Activated CD4-positive, alpha-beta T cell treated with anti-CD3 and anti-CD28 coated beads for 4 hours (primary cell): ENCODE measurements around the gene PLPPR3.

Experiments
- DNase-seq, 2 donors: peaks; one replicate each; pipeline ENCODE4 v3.0.0-alpha.2; 2020

The PLPPR3 gene

DNA sequence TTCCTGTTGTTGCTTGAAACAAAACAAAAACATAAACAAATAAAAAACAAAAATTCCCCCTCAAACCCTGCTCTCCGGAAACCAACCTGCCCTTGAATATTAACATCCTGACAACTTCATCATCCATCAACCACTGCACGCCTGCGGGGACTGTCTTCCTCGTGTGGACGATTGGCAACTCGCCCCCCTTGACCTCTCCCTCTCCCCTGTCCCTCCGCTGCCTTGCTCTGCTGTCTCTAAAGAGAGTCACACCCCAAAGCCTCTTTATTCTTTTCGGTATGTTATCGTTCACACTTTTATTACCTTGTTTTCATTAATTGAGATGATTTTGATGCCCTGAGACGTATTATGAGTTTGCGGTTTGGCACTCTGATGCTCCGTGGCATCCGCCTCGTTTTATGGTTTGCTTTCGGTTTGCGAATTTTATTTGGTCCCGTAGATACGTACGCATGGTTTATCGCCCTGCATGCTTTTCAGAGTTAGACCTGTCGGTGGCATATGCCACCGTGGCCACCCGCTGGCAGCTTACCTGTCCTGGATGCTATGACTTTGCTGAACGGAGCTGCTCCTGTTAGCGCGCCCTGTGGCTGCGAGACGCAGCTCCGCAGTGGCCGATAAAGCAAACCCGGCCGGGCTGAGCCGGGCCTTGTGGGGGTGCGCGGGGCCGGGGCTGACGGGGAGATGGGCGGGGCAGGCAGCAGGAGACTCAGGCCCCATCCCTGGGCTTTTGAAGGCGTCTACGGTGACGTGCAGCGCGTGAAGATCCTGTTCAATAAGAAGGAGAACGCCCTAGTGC is 13.9 kb downstream of the PLPPR3 start:
- no peak for DNase-seq

DNA sequence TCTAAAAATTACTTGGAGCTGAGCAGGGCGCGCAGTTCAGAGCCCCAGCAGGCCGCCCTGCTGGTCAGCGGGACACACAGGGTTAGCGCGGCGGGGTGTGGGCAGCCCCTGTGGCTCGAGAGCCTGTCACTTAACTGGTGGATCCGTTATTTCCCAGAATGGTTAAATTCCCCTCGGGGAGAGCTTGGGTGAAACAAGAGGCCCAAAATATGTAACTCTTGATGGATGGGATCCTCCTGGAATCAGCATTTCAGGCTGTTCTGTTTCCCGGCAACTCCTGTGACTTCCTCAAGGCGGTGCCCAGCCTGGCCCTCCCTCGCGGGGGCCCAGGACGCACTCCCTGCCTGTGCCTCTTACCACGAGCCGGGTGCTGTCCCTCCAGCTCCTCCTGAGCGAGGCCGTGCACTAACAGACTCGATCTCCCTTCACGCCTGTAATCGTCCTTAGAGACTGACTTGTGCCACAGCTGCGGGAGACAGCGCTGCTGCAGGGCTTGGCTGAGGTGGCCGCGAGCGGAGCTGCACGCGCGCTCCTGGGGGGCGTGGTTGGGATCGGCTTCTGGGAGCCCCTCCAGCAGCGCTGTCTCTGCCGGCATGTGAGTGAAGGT is 14.8 kb downstream of the PLPPR3 start:
- no peak for DNase-seq

DNA sequence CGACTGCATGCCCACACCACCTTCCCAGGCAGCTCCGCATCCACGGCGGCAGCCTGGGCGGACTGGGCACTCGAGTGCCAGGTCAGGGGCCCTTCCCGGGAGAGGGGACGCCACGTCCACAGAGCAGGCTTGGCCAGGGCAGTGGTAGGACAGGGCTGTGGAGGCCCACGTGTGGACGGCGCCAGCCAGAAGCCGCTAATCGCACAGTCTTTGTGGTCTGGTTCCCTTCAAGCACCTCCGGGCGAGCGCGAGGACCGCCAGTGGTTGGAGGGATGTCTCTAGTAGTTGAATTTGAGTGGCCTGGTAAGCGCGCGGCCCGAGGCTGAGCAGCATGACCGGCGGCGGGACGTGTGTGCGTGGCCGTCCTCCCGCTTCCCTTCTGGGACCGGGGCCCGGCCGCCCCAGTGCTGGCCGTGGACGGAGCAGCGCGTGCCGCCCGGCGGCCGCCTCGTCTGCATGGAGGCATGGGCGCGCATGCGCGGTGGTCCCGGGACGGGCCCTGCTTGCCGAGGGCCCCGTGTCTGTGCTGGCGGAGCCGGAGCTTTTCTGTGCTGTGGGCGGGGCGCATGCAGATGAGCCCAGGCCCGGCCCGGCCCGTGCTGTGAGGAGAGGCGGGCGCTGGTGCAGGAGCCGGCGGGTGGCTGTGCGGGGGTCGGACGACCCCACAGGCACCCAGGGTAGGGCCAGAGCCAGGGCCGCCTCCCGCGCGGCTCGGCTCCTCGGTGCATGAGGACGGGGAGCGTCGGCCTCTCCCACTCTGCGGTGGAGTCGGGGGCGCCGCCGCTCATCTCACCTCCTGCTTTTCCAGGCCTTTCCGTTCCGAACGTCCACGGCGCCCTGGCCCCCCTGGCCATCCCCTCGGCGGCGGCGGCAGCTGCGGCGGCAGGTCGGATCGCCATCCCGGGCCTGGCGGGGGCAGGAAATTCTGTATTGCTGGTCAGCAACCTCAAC is 15.9 kb downstream of the PLPPR3 start:
- no peak for DNase-seq

DNA sequence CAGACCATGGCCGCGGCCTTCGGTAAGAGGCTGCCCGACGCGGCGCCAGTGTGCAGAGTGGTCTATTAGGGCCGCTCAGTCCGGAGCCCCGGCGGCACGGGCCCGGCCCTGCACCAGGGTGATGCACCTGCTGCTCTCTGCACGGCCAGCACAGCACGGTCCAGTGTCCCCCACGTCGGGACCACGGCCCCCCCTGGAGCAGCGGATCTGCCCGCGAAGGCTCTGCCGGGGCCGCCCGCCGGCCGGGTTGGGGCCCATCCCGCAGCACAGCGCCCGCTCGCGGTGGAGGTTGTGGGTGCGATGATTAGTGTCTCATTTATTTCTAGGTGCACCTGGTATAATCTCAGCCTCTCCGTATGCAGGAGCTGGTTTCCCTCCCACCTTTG is 16.6 kb downstream of the PLPPR3 start:
- DNase-seq: no peak

DNA sequence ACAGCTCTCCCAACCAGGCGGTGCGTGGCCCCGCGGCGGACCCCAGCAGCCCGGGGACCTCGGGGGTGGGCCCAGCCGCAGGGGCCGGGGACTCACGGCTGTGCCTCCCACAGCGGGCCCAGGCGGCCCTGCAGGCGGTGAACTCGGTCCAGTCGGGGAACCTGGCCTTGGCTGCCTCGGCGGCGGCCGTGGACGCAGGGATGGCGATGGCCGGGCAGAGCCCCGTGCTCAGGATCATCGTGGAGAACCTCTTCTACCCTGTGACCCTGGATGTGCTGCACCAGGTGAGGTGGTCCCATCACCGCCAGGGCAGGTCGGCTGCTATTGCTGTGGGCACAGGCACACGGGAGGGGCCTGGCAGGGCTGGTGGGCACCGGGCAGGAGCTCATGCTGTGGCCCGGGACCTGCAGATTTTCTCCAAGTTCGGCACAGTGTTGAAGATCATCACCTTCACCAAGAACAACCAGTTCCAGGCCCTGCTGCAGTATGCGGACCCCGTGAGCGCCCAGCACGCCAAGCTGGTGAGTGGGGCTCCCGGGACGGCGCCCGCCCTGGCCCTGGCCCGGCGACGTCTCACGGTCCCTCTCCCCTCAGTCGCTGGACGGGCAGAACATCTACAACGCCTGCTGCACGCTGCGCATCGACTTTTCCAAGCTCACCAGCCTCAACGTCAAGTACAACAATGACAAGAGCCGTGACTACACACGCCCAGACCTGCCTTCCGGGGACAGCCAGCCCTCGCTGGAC is 17.2 kb downstream of the PLPPR3 start:
- DNase-seq: no peak

DNA sequence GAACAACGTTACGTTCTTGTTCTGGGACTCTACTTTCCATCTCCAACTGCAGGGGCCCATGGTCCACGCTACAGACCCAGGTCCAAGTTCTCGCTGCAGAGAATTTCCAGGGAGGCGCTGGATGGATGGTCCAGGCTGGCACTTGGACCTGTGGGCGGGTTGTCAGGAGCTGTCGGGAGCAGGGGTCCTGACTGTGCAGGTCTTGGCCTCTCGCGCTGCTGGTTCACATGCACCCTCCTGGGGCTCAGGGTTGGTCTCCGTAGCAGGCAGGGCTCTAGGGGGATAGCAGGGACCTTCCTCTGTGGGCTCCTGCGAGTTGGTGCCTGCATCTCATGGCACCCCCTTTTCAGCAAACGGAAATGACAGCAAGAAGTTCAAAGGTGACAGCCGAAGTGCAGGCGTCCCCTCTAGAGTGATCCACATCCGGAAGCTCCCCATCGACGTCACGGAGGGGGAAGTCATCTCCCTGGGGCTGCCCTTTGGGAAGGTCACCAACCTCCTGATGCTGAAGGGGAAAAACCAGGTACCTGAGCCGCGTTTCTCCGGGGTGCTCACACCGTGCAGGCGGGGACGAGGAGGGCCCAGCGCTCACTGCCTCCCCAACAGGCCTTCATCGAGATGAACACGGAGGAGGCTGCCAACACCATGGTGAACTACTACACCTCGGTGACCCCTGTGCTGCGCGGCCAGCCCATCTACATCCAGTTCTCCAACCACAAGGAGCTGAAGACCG is 17.9 kb downstream of the PLPPR3 start:
- DNase-seq: no peak

DNA sequence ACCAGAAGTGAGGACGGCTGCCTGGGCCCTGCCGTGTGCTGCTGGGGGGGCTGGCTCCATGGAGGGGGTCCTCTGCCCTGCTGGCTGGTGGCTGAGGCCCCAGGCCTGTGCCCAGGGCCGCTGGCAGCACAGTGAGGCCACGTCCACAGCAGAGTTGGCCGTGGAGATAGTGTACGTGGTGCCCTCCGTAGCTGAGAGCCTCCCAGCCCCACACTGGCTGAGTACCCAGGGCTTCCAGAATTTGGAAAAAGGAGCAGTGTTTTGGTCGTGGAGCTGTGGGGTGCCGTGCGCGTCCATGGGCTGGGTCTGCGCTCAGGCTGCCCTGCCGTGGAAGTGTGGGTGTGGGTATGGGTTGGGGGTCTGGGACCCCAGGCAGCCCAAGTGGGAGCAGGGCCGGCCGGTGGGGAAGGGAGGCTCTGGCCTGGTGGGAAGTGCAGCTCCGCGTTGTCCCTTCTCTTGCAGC is 18.6 kb downstream of the PLPPR3 start:
- DNase-seq: no peak

DNA sequence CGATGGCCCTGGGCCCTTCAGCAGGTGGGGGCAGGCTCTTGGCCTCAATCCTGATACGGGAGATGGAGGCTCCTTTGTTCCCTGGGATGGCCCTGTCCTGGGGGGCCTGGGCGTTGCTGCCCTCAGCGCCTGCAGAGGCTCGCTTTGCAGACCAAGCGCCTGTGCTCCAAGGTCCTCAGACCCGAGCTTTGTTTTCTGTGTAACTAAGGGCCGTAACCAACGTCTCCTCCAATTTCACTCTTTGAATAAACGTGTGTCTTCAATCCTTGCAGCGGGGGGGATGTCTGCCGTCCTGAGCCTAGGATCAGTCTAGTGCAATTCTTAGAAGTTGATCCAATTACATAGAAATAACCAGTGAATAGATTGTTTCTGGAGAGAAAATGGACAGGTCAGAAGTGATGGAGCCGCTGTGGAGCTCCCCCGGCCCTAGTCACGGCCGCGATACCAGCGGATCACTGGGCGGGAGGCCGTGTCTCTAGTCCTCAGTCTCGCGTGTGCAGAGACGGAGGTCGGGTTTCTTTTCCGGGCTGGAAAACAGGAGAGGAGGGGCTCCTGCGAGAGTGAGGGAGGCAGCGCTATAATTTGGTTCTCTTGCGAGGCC is 19.2 kb downstream of the PLPPR3 start:
- DNase-seq: no peak

DNA sequence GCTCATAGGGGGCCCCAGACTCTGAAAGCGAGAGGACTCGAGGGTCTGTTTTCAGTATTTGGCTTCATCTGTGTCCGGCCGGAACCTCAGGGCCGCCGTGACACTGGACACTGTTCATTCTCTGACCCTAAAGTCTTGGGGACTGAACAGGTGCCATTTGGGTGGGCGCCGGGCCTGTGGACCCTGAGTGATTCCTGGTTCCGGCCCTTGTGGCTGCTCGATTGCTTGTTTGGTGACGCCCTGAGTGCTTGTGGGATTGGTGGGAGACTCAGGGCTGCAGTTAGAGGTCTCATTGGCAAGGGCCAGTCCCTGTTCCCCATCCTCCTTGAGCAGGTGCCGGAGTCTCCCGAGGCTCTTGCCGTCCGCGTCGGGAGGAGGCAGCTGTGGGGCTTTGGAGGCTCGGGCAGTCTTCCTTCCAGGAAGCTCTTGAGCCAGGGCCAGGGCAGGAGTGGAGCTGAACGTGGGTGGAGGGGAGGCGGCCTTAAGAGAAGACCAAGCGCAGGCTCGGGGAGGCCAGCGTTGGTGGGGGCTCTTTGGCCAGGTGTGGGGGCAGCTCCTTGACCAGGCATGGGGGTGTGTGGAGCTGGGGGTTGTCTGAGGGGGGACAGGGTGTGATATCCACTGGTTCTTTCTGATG is 19.8 kb downstream of the PLPPR3 start:
- no peak for DNase-seq

DNA sequence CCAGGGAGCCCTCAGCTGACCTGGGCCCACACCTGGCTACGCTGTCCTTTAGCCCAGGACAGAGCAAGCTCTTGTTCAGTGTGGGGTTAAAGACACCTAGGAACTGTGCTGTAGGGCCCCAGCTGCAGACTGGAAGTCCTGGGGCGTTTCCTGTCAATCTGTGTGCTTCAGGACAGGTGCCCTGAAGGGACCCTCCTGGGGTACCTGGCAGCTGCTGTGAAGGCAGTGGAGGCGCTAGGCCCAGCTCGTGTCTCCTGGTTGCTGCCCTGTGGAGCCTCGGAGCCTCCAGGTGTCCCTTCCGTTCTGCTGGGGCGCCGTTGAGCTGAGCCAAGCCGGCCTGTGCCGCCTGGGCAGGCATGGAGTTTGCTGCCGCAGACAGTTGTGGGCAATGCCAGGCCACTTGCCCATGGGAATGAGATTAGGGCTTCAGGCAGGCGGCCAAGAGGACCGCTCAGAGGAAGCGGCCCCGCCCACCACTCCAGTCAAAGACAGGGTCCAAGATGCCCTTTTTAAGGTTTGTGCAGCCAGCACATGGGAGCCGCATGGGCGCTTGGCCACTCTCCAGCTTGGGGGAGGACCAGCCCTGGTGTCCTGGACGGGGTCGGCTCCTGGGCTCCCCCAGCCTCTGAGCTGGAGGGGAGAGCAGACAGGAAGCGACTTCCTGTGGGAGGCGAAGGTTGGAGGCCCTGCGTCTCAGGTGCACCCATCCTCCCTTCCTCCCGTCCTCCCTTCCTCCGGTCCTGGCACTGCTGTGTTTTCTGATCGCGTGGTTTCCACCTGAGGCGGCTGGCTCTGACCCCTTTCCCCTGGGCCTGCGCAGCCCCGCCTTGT is 20.5 kb downstream of the PLPPR3 start:
- peak in 1 of 2 donors; percentile 13 for DNase-seq

DNA sequence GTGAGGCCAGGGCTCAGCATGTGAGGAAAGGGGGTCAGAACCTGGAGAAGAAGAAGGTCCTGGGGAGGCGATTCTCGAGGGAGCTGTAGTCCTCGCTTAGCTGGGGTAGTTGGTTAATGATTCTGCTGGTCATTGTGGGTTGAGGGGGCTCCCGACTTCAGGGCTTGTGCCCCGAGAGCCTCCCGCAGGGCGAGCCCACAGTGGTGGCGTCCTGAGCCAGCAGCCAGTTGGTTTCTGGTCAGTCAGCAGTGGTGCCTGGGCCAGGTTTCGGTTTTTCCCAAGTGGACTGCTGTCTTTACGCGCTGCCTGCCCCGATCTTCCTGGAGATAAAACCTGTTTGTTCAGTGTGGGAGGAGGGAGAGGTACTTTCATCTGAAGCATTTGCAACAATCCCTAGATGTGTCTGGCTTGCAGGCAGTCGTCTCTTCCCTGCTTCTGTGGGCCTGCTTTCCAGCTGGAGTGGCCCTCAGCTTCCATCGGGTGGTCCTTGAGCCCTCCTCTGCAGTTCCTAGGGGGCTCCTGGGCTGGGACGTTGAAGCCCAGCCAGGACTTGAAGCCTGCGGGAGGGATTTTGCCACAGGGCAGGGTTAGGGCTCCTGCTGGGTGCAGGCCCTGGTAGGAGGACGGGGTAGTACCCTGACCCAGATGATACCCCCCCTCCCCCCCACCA is 21.3 kb downstream of the PLPPR3 start:
- DNase-seq: no peak

DNA sequence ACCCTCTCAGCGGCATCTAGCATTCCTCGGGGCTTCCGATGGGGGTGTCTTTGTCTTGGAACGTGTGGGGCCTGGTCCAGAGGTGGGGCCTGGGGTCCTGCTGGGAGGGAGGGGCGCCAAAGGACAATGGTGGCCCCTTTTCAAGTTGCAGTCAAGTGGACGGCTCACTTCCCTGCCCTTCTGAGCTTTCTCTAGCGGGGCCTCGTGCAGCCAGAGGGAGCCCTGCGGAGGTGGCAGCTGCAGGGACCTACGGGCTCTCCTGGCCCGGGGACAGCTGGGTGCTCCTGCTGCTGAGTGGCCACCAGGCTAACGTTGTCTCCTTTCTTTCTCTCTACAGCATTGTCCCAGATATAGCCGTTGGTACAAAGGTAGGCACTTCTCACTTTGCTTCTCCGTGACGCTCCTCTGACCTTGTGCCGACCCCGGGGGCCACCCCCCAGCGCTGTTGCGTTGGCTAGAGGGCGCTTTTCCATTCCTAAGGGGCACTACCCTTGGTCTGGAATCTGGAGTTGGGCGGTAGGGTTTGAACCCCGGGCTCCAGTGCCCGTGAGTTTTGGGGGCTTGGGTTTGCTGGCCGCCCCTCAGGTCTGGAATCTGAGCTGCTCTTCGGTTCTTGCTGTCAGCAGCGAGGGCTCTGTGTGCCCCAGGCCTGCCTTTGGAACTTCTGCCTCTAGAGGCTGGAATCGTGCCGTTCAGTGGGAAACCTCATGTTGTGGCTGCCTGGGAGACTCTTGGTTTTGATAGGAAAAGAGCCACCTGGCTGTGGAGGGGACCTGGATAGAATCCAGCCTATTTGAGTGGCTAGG is 22.5 kb downstream of the PLPPR3 start:
- DNase-seq: peak in 1 of 2 donors; percentile 25

DNA sequence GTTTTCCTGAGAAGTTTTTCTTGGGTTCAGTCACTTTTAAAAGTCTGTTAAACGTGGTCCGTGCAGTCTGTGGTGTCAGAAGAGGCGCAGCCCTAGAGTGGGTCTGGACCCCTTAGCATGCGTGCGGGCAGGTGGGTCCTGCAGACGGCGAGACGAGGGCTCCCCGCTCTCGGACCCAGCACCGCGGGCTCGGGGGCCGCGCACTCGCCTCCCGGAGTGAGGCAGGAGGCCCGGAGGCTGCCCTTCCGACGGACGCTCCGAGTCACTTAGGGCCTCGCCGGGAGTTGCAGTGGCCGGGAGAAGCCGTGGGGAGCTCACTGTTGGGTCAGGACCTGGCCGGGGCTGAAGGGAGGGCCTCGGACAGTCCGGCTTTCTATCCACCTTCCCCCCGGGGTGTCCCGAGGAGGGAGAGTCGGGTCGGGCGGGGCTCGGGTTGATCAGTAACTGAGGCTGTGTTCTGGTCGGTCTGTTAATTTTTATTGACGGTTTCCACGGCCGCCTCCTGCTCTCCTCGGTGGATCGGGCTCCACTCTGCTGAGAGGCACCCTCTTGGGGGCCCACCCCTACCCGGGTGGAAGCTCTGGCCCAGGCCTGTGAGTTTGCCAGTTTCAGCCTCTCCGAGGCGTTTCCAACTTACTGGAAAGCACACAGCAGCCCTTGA is 23.2 kb downstream of the PLPPR3 start:
- DNase-seq: peak in 1 of 2 donors; percentile 20

DNA sequence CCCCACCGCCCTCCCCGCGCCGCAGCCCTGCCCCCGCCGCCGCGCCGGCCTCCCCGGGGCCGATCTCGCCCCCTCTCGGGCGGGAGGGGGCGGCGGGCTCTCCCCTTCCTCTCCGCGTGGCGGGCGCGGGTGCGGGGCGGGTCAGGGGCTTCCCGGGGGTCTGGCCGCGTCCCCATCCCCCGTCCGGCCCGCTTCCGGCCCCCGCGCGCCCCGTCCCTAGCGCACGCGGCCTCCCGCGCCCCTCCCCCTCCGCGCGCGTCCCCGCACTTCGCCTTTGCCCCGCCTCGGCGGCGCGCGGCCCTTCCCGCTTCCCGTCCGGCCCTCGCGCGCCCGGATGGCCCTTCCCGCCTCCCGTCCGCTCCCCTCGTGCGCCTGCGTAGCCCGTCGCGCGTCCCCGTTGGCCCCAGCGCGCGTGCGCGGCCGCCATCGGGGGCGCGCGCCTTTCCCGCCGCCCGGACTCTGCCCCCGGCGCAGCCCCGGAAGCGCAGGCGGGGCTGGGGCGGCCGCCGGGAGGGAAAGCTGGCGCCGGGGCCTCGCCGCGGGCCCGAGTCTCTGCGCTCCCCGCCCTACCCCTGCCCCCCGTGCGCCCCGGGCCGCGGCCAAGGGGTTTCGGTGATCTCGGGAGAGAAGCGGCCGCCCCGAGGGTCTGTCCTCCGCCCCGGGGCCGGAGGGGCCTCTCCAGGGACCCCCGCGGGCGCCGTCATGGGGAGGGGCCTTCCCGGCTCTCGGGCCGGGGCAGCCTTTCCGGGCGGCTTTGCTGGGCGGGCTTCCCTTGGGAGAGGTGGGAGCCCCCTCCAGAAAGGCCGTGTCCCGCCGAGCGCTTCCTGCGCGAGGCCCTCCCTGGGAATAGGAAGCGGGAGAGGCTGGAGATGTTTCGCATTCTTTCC is 24.0 kb downstream of the PLPPR3 start:
- peak; percentile 75 to 86 for DNase-seq

DNA sequence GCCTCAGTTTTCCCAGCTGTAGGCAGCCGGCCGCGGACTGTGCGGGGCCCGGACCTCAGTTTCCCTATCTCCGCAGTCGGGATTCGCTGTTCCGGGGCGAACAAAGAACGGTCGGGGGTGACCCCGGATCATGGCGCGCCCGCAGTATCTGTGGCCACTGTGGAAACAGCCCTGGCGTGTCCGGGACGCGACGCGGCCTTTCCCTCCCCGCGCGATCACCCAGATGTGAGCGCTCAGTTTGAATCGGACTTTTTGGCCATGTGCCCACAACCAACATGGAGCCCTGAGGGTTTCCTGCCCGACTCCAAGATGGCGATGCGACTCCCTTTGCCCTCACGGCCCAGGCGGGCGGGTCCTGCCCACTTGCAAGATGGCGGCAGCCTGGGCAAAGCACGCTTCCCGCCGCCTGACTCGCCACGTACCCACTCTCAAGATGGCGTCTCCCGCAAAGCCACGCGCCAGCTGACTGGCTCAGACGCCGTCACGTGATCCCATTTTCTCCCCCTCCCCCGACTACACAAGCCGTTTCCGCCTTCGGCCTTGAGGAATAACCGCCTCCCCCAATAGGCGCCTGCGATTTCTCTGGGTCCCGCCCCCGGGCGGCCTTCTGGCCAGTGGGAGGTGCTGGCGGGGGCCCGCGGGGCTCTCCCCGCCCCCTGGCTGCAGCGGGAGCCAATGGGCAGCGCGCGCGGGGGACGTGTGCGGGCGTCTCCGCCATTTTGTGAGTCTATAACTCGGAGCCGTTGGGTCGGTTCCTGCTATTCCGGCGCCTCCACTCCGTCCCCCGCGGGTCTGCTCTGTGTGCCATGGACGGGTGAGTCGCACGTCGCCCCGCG is 24.8 kb downstream of the PLPPR3 start, which contains the start of gene PTBP1:
TSS of gene PTBP1 (plus strand) at position 761 of the 836 bp plus-strand sequence. CDS start at position 807, 46 bp downstream.
- DNase-seq: peak; percentile 98 to 100
